Stimulated activated naive CD8-positive, alpha-beta T cell treated with anti-CD3 and anti-CD28 coated beads, Interleukin-15, amount 100 ng/mL, for 72 hours (primary cell): ENCODE results near the gene IPMK.

Experiments used
- ATAC-seq: fragments of 150-1000 bp; cut with Tn5 transposase; 2 replicates; pipeline ENCODE4 v1.10.0; 2021; ENCODE audit warnings: mild to moderate bottlenecking, moderate library complexity
- DNase-seq, 2 donors: peaks; one replicate each; pipeline ENCODE4 v3.0.0; 2021 to 2022
- H3K27ac Mint-ChIP-seq, 2 donors: one replicate each; pipeline ENCODE4 v1.8.0; 2022; ENCODE audit warnings: mild to moderate bottlenecking in 2 of 2, mixed read lengths in 2 of 2, moderate library complexity in 2 of 2
- H3K27me3 Mint-ChIP-seq: one replicate; pipeline ENCODE4 v1.8.0; 2022; ENCODE audit warnings: mixed read lengths
- H3K4me1 Mint-ChIP-seq: one replicate; pipeline ENCODE4 v1.8.0; 2022; ENCODE audit warnings: mild to moderate bottlenecking, mixed read lengths
- H3K4me3 Mint-ChIP-seq, 2 donors: one replicate each; pipeline ENCODE4 v1.8.0; 2022; ENCODE audit warnings: mild to moderate bottlenecking in 2 of 2, mixed read lengths in 2 of 2, moderate library complexity in 1 of 2
- H3K9me3 Mint-ChIP-seq, 2 donors: one replicate each; pipeline ENCODE4 v1.8.0; 2022; ENCODE audit warnings: mixed read lengths in 2 of 2

IPMK gene

GRCh38 chr10:58267713-58268453 lies at the start of gene IPMK:
TSS of gene IPMK (minus strand) at chr10:58267894. CDS start at chr10:58267611, 283 bp downstream.
- Mint-ChIP-seq H3K4me3 (peak within 1 kb of the TSS; percentile 90 to 98), H3K9me3 (no peaks in the 10 kb centered on the region), H3K27me3 (no peaks in the 10 kb centered on the region), H3K27ac (peak within 1 kb of the TSS; percentile 97 to 98), H3K4me1 (peaks cover 36% of the 10 kb centered on the region)
- ATAC-seq (peak; percentile 77), DNase-seq (peak; percentile 93 to 95)

- no peak for ATAC-seq
- H3K27me3 Mint-ChIP-seq, result peaks cover 6% of the 10 kb centered on the region
Measured at GRCh38 chr10:58316874-58317273, 49.2 kb upstream of the IPMK start.

GRCh38 chr10:58311026-58311425 lies 43.3 kb upstream of the IPMK start:
- Mint-ChIP-seq H3K4me3 (no peak overlapping the region), H3K27ac (no peak overlapping the region)
- no peak for ATAC-seq

More at GRCh38 chr10:58316874-58317273, 49.2 kb upstream of the IPMK start:
- DNase-seq, result no peak
- Mint-ChIP-seq H3K27ac (no peak overlapping the region), H3K4me1 (no peaks in the 10 kb centered on the region), H3K4me3 (no peak overlapping the region), H3K9me3 (no peaks in the 10 kb centered on the region)

GRCh38 chr10:58307676-58308075 lies 40.0 kb upstream of the IPMK start:
- Mint-ChIP-seq H3K27ac (no peak overlapping the region), H3K9me3 (no peaks in the 10 kb centered on the region), H3K4me1 (no peaks in the 10 kb centered on the region), H3K27me3 (peaks cover 39% of the 10 kb centered on the region), H3K4me3 (no peak overlapping the region)
- ATAC-seq (no peak), DNase-seq (no peak)

More at GRCh38 chr10:58311026-58311425, 43.3 kb upstream of the IPMK start:
- Mint-ChIP-seq H3K4me1 (no peaks in the 10 kb centered on the region), H3K9me3 (no peaks in the 10 kb centered on the region), H3K27me3 (peaks cover 28% of the 10 kb centered on the region)
- DNase-seq, result no peak

- peaks cover 57% of the 10 kb centered on the region for H3K27me3 Mint-ChIP-seq
- DNase-seq (no peak), ATAC-seq (no peak)
- H3K9me3 Mint-ChIP-seq, result no peaks in the 10 kb centered on the region
- no peak overlapping the region for H3K27ac Mint-ChIP-seq
- H3K4me3 Mint-ChIP-seq, result no peak overlapping the region
- no peaks in the 10 kb centered on the region for H3K4me1 Mint-ChIP-seq
Measured at GRCh38 chr10:58305821-58306220, 38.1 kb upstream of the IPMK start.

- Mint-ChIP-seq H3K4me3 (no peak overlapping the region), H3K4me1 (no peaks in the 10 kb centered on the region), H3K9me3 (no peaks in the 10 kb centered on the region), H3K27ac (no peak overlapping the region), H3K27me3 (peaks cover 47% of the 10 kb centered on the region)
- DNase-seq, result no peak
- ATAC-seq, result no peak
Measured at GRCh38 chr10:58304099-58304633, 36.5 kb upstream of the IPMK start.

GRCh38 chr10:58302254-58302653 lies 34.6 kb upstream of the IPMK start:
- Mint-ChIP-seq H3K4me3 (no peak overlapping the region), H3K27ac (no peak overlapping the region), H3K4me1 (no peaks in the 10 kb centered on the region), H3K27me3 (peaks cover 36% of the 10 kb centered on the region), H3K9me3 (no peaks in the 10 kb centered on the region)
- ATAC-seq (no peak), DNase-seq (no peak)

GRCh38 chr10:58300676-58301075 lies 33.0 kb upstream of the IPMK start:
- no peak overlapping the region for H3K4me3 Mint-ChIP-seq
- DNase-seq (no peak), ATAC-seq (no peak)
- no peaks in the 10 kb centered on the region for H3K9me3 Mint-ChIP-seq
- H3K4me1 Mint-ChIP-seq, result no peaks in the 10 kb centered on the region
- H3K27me3 Mint-ChIP-seq, result peaks cover 26% of the 10 kb centered on the region
- H3K27ac Mint-ChIP-seq, result no peak overlapping the region

- no peaks in the 10 kb centered on the region for H3K4me1 Mint-ChIP-seq
- peak; percentile 39 to 47 for DNase-seq
- H3K27ac Mint-ChIP-seq, result no peak overlapping the region
- H3K9me3 Mint-ChIP-seq, result no peaks in the 10 kb centered on the region
- peaks cover 25% of the 10 kb centered on the region for H3K27me3 Mint-ChIP-seq
- peak; percentile 79 for ATAC-seq
- no peak overlapping the region for H3K4me3 Mint-ChIP-seq
Measured at GRCh38 chr10:58299580-58299979, 31.9 kb upstream of the IPMK start.

GRCh38 chr10:58293989-58294388 lies 26.3 kb upstream of the IPMK start:
- H3K27ac Mint-ChIP-seq, result no peak overlapping the region
- peaks cover 6% of the 10 kb centered on the region for H3K4me1 Mint-ChIP-seq
- no peaks in the 10 kb centered on the region for H3K9me3 Mint-ChIP-seq
- H3K27me3 Mint-ChIP-seq, result no peaks in the 10 kb centered on the region
- ATAC-seq (no peak), DNase-seq (no peak)
- H3K4me3 Mint-ChIP-seq, result no peak overlapping the region

GRCh38 chr10:58291538-58292174 lies 24.0 kb upstream of the IPMK start:
- ATAC-seq (peak; percentile 71), DNase-seq (peak in 1 of 2 donors; percentile 21)
- no peaks in the 10 kb centered on the region for H3K27me3 Mint-ChIP-seq
- H3K4me3 Mint-ChIP-seq, result no peak overlapping the region
- H3K27ac Mint-ChIP-seq, result no peak overlapping the region
- H3K4me1 Mint-ChIP-seq, result peaks cover 6% of the 10 kb centered on the region
- no peaks in the 10 kb centered on the region for H3K9me3 Mint-ChIP-seq

- Mint-ChIP-seq H3K27ac (peak overlapping the region; percentile 89 to 98), H3K4me1 (peaks cover 42% of the 10 kb centered on the region), H3K9me3 (no peaks in the 10 kb centered on the region), H3K27me3 (no peaks in the 10 kb centered on the region), H3K4me3 (peak overlapping the region; percentile 62 to 88)
- DNase-seq (peak; percentile 32 to 53), ATAC-seq (peak; percentile 98)
Measured at GRCh38 chr10:58282615-58283014, 14.9 kb upstream of the IPMK start.

GRCh38 chr10:58281092-58281752 lies 13.5 kb upstream of the IPMK start:
- no peak for ATAC-seq
- peak overlapping the region; percentile 3 to 14 for H3K4me3 Mint-ChIP-seq
- peak overlapping the region in 1 of 2 donors; percentile 13 for H3K27ac Mint-ChIP-seq
- H3K4me1 Mint-ChIP-seq, result peaks cover 42% of the 10 kb centered on the region
- no peak for DNase-seq
- H3K9me3 Mint-ChIP-seq, result no peaks in the 10 kb centered on the region
- H3K27me3 Mint-ChIP-seq, result no peaks in the 10 kb centered on the region

- DNase-seq, result no peak
- H3K27me3 Mint-ChIP-seq, result no peaks in the 10 kb centered on the region
- no peaks in the 10 kb centered on the region for H3K9me3 Mint-ChIP-seq
- H3K4me1 Mint-ChIP-seq, result peaks cover 44% of the 10 kb centered on the region
- no peak overlapping the region for H3K4me3 Mint-ChIP-seq
- ATAC-seq, result no peak
- peak overlapping the region; percentile 0 to 8 for H3K27ac Mint-ChIP-seq
Measured at GRCh38 chr10:58280477-58280876, 12.8 kb upstream of the IPMK start.

GRCh38 chr10:58278962-58279307 lies 11.2 kb upstream of the IPMK start:
- Mint-ChIP-seq H3K27me3 (no peaks in the 10 kb centered on the region), H3K9me3 (no peaks in the 10 kb centered on the region), H3K27ac (no peak overlapping the region), H3K4me1 (peaks cover 48% of the 10 kb centered on the region), H3K4me3 (no peak overlapping the region)
- DNase-seq (no peak), ATAC-seq (no peak)
